Left lung (tissue), 10 donors: ENCODE results near the gene AIG1. TPM values are rescaled to one million over a fixed set of nuclear protein-coding genes. Genes with fewer than 3 reads are reported as not detected.

Source experiments
- ATAC-seq: fragments of 200-7000 bp; cut with Tn5 transposase; one replicate; pipeline ENCODE4 v1.9.1; 2020; ENCODE audit warnings: moderate library complexity
- DNase-seq, 4 donors: peaks; one replicate each; pipeline ENCODE4 v3.0.0-alpha.2; 2013 to 2020
- H3K27ac ChIP-seq, 2 donors: fragments of 200-600 bp; sonication (generic) in 1 of 2; one replicate each; pipeline versions ENCODE4 v1.5.0 to v1.8.0; 2020 to 2021
- H3K27me3 ChIP-seq, 2 donors: fragments of 200-600 bp; sonication (generic) in 1 of 2; one replicate each; pipeline versions ENCODE4 v1.5.0 to v1.8.0; 2020 to 2021
- H3K36me3 ChIP-seq, 2 donors: fragments of 200-600 bp; sonication (generic) in 1 of 2; one replicate each; pipeline versions ENCODE4 v1.5.0 to v1.8.0; 2020 to 2021
- H3K4me1 ChIP-seq, 2 donors: fragments of 200-600 bp; one replicate each; pipeline ENCODE4 v1.8.0; 2021
- H3K4me3 ChIP-seq, 2 donors: fragments of 200-600 bp; sonication (generic) in 1 of 2; one replicate each; pipeline versions ENCODE4 v1.5.0 to v1.8.0; 2020 to 2021; ENCODE audit warnings: mild to moderate bottlenecking in 1 of 2
- H3K9me3 ChIP-seq, 2 donors: fragments of 200-600 bp; sonication (generic) in 1 of 2; one replicate each; pipeline versions ENCODE4 v1.5.0 to v1.8.0; 2020 to 2021
- CTCF ChIP-seq, 2 donors: fragments of 200-600 bp; sonication (generic) in 1 of 2; IDR thresholded peaks; one replicate each; pipeline versions ENCODE4 v1.5.0 to v1.8.0; 2021; ENCODE audit warnings: antibody characterized with exemption in 2 of 2
- intact Hi-C, 2 donors: fragments of 100-400 bp; cut with DNase I; formaldehyde crosslinking; loops; one replicate each; pipeline versions ENCODE4 v1.11.2 to v1.14.2; 2022
- polyA plus RNA-seq, 6 donors: library from polyadenylated mRNA; unstranded; fragments of 120-200 nt; gene quantifications; one replicate each; pipeline ENCODE4 v1.2.1, GENCODE V29; 2013; ENCODE audit not compliant: insufficient read length in 6 of 6
- total RNA-seq, 2 donors: library from RNA; stranded (reverse); fragmentation: NEBNext Ultra II Directional; extraction: Animal tissue kit (Norgen Biotek cat#: 25700); gene quantifications; one replicate each; pipeline ENCODE4 v1.2.1, GENCODE V29; 2021
- donor health status: DM: no; HTN: yes; CAD: no.
- donor health status: DM: no; HTN: no; CAD: no.

The AIG1 gene
- total and polyA plus RNA-seq, 8 donors, result 34.7 to 45.4 (median 36.8) TPM

GRCh38 chr6:143188292-143188691, 127.6 kb downstream of the AIG1 start:
- intact Hi-C loops, result no loop called here
- no peak for TF ChIP-seq CTCF (IDR thresholded peaks at IDR 0.05)
- DNase-seq (no peak), ATAC-seq (no peak)
- Histone ChIP-seq H3K4me1 (no peaks in the 10 kb centered on the region), H3K9me3 (no peaks in the 10 kb centered on the region), H3K27ac (no peak overlapping the region), H3K36me3 (no peaks in the 10 kb centered on the region), H3K4me3 (no peak overlapping the region), H3K27me3 (no peaks in the 10 kb centered on the region)

- no peak for ATAC-seq
- no peaks in the 10 kb centered on the region for H3K36me3 ChIP-seq
- no peak for DNase-seq
- no peak overlapping the region for H3K27ac ChIP-seq
- H3K9me3 ChIP-seq, result no peaks in the 10 kb centered on the region
- H3K4me1 ChIP-seq, result no peaks in the 10 kb centered on the region
- TF ChIP-seq CTCF (IDR thresholded peaks at IDR 0.05), result no peak
- intact Hi-C loops, result no loop called here
- H3K4me3 ChIP-seq, result no peak overlapping the region
- H3K27me3 ChIP-seq, result no peaks in the 10 kb centered on the region
These were observed 130.7 kb downstream of the AIG1 start for GRCh38 chr6:143191361-143191760.

- H3K27me3 ChIP-seq, result no peaks in the 10 kb centered on the region
- no peak for ATAC-seq
- no peak overlapping the region for H3K4me3 ChIP-seq
- H3K27ac ChIP-seq, result no peak overlapping the region
- TF ChIP-seq CTCF (IDR thresholded peaks at IDR 0.05), result no peak
- intact Hi-C loops, result no loop called here
- H3K4me1 ChIP-seq, result no peaks in the 10 kb centered on the region
- no peaks in the 10 kb centered on the region for H3K36me3 ChIP-seq
- H3K9me3 ChIP-seq, result no peaks in the 10 kb centered on the region
- DNase-seq, result no peak
These were observed 132.1 kb downstream of the AIG1 start for GRCh38 chr6:143192766-143193165.

GRCh38 chr6:143193571-143194094, 132.9 kb downstream of the AIG1 start:
- Histone ChIP-seq H3K27me3 (no peaks in the 10 kb centered on the region), H3K4me1 (no peaks in the 10 kb centered on the region), H3K27ac (no peak overlapping the region), H3K36me3 (no peaks in the 10 kb centered on the region), H3K9me3 (no peaks in the 10 kb centered on the region), H3K4me3 (no peak overlapping the region)
- intact Hi-C loops, result no loop called here
- no peak for ATAC-seq
- no peak for TF ChIP-seq CTCF (IDR thresholded peaks at IDR 0.05)
- no peak for DNase-seq

GRCh38 chr6:143194095-143194589, 133.5 kb downstream of the AIG1 start:
- Histone ChIP-seq H3K4me1 (no peaks in the 10 kb centered on the region), H3K36me3 (no peaks in the 10 kb centered on the region), H3K27ac (no peak overlapping the region), H3K27me3 (no peaks in the 10 kb centered on the region), H3K9me3 (no peaks in the 10 kb centered on the region), H3K4me3 (no peak overlapping the region)
- intact Hi-C loops, result no loop called here
- DNase-seq, result no peak
- ATAC-seq, result no peak
- TF ChIP-seq CTCF (IDR thresholded peaks at IDR 0.05), result no peak
